Stomach (tissue), 4 donors: ENCODE measurements around the gene PEX11B.

ENCODE experiments used
- POLR2A ChIP-seq, 4 donors: fragments of 450-650 bp; IDR thresholded peaks; one replicate each; pipeline ENCODE4 v1.6.1; 2016; ENCODE audit warnings: antibody characterized with exemption in 4 of 4, control low read depth in 2 of 4, mild to moderate bottlenecking in 1 of 4, moderate library complexity in 1 of 4
- POLR2AphosphoS5 ChIP-seq, 3 donors: sonication (generic); formaldehyde crosslinking; IDR thresholded peaks; one replicate each; pipeline ENCODE4 v1.6.1; 2016; ENCODE audit warnings: antibody characterized with exemption in 3 of 3
- TF ChIP-seq, protein P1 (sequence below), 7 experiments: fragments of 450-650 bp in 4 of 7; fragments of 200-600 bp in 3 of 7; sonication (generic) in 3 of 7; IDR thresholded peaks; one replicate each; pipeline ENCODE4 v1.5.1; 2016 to 2019; ENCODE audit warnings: antibody characterized with exemption in 7 of 7, control low read depth in 2 of 7, mild to moderate bottlenecking in 1 of 7

DNA sequence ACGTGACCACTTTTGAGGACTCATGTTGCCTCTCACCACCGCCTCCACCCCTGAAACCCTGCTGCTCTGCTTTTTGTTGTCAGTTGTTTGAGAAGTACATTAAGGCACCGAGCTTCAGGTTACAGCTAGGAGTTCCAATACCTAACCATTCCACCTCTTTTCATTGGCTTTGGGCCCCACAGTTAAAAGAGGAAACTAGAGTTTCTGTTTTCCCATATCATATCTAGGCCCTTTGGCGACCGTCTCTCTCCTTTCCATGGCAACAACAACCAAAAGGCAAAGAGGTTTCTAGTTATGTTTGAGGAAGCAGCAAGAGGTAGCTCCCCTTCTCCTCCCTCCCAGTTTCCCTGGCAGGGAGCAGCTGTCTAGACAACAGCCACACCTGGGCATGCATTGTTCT lies 38.7 kb downstream of the PEX11B start:
- TF ChIP-seq, protein P1, sequence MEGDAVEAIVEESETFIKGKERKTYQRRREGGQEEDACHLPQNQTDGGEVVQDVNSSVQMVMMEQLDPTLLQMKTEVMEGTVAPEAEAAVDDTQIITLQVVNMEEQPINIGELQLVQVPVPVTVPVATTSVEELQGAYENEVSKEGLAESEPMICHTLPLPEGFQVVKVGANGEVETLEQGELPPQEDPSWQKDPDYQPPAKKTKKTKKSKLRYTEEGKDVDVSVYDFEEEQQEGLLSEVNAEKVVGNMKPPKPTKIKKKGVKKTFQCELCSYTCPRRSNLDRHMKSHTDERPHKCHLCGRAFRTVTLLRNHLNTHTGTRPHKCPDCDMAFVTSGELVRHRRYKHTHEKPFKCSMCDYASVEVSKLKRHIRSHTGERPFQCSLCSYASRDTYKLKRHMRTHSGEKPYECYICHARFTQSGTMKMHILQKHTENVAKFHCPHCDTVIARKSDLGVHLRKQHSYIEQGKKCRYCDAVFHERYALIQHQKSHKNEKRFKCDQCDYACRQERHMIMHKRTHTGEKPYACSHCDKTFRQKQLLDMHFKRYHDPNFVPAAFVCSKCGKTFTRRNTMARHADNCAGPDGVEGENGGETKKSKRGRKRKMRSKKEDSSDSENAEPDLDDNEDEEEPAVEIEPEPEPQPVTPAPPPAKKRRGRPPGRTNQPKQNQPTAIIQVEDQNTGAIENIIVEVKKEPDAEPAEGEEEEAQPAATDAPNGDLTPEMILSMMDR (IDR thresholded peaks at IDR 0.05): no peak
- TF ChIP-seq POLR2A (IDR thresholded peaks at IDR 0.05) (no peak), POLR2AphosphoS5 (IDR thresholded peaks at IDR 0.05) (no peak)
